Bronchial epithelial cell (primary cell): ENCODE results near the gene PPT2. TPM values are rescaled to one million over a fixed set of nuclear protein-coding genes. Genes with fewer than 3 reads are reported as not detected.

Experiments
- DNase-seq: peaks from one replicate; pipeline ENCODE4 v3.0.0-alpha.2; 2010; ENCODE audit warnings: low read depth
- FAIRE-seq: peaks from 2 replicates; lab custom pipeline; 2011; peaks lifted over from hg19 to GRCh38; lab: Jason Lieb, UNC
- H3K27me3 ChIP-seq: 2 replicates; pipeline ENCODE4 v1.5.1; 2011; ENCODE audit warnings: low read length; ENCODE audit not compliant: control insufficient read depth, insufficient read depth
- H3K36me3 ChIP-seq: 2 replicates; pipeline ENCODE4 v1.5.1; 2011; ENCODE audit warnings: low read length; ENCODE audit not compliant: control insufficient read depth, insufficient read depth
- H3K4me3 ChIP-seq: 2 replicates; pipeline ENCODE4 v1.5.1; 2011; ENCODE audit warnings: mild to moderate bottlenecking, low read depth, low read length, control low read depth
- CTCF ChIP-seq: IDR thresholded peaks from 2 replicates; pipeline ENCODE4 v1.5.1; 2011; ENCODE audit warnings: mild to moderate bottlenecking, moderate library complexity, low read length, control low read depth, inconsistent platforms; ENCODE audit not compliant: insufficient read depth, severe bottlenecking
- total RNA-seq: library from RNA; depleted of rRNA; stranded (reverse); fragments of >200 nt; gene quantifications from 2 replicates; pipeline ENCODE4 v1.2.1, GENCODE V29; 2014

PPT2 gene
- total RNA-seq, 1 donor from 2014 or later: 5.8 TPM

DNA sequence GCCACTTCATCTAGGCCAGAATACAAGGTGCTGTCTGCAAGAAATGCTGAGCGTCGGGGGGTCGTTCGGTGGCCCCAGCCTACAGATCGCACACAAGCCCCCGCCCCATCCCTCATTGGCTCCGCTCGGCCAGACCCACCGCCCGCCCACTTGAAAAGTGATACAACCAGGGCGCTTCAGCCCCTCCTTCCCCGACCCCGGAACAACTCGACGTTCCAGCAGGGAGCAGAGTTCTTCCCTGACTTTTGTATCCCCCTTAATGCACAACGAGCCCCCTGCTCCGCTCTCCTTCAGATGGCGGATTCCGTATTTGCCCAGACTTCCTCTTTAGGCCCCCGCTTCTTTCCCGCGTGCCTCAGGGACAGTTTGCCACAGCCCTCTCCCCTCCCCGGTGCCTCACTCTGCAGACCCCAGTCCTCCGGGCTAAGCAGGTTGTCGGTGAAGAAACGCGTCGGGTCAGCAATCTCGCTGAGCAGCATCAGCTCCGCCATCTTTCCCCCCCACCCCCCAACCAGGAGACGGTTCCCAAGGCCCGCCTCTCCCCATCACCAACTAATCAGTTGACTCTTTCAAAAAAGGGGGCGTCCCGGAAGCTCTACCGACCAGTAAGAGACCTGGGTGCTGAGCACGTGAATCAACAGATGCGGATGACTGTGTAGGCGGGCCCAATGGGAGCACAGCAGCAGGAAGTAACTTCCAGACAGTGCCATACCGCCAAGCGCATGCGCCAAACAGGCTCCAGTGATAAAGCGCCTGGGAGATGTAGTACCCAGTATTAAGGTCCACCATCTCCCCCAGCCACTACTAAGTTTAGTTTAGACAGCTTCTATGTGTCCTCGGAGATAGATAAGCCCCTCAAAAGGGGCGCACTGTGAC is 26.0 kb upstream of the PPT2 start, which contains the start of gene ATF6B:
ATF6B (minus strand) TSS at position 530 of the 876 bp plus-strand sequence; CDS start at position 491, 39 bp downstream.
- DNase-seq (peak; percentile 98), FAIRE-seq (no peak)
- no peaks in the 10 kb centered on the region for H3K27me3 ChIP-seq
- peaks cover 9% of the 10 kb centered on the region for H3K36me3 ChIP-seq
- H3K4me3 ChIP-seq: peak within 1 kb of the TSS; percentile 85
- no peak for TF ChIP-seq CTCF

DNA sequence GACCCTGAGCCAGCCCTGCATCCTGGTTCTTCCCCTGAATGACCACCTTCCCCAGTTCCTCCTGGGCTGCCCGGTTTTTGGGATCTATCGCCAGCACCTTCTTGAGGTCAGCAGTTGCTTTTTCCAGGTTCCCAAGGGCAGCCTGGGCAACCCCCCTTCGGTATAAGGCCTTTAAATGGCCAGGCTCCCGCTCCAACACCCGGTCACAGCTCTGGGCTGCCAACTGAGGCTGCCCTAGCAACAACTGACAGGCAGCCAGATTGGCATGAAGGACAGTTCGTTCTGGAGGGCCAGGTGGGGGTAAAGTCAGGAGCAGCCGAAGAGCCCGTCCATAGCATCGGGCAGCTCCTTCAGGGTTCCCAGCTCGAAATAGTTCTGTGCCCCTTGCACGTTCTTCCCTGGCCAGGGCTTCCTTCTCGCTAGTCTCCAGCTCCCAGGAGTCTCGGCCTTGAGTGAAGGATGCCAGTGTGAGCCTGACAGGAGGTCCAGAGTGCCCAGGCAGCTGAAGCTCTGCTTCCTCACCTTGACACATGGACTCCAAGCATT is 25.1 kb upstream of the PPT2 start:
- no peak for TF ChIP-seq CTCF
- DNase-seq (no peak), FAIRE-seq (no peak)
- Histone ChIP-seq H3K36me3 (peaks cover 9% of the 10 kb centered on the region), H3K27me3 (no peaks in the 10 kb centered on the region), H3K4me3 (no peak overlapping the region)

DNA sequence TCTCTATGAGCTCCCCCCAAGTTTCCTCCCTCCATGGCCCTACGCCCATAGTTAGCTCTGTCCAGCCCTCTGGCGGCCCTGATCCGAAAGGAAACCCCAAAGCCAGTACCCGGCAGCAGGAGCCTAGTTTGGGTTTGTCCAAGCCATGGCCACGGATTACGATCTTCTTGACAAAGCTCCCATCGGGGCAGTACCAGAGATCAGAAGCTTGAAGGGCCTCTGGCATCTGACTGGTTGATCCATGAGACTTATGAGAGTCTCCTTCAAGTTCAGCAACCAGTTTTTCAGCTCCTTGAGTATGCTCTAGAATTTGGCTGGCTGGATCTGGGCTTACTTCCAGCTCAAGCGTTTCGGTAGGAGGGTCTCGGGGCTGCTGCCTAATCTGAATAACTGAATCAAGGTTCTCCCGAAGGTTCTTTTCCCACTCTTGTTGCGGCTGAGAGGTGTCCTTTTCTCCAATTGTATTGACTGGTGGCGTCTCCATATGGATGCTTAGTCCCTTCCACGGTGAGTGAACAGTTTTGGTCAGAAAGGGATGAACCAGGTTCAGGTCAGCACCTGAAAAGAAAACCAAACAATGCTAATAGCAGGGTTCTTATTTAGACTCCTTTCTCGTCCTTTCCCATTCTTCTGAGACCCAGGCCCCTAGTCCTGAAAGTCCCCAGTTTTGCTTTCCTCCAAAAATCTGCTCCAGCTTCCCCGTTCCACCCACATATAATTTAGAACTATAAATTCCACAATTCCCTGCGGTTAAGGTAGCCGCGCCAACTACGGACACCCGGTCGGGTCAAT is 24.4 kb upstream of the PPT2 start:
- Histone ChIP-seq H3K36me3 (peaks cover 7% of the 10 kb centered on the region), H3K27me3 (no peaks in the 10 kb centered on the region), H3K4me3 (peak overlapping the region; percentile 78)
- FAIRE-seq: no peak
- DNase-seq: no peak
- no peak for TF ChIP-seq CTCF

GRCh38 chr6:32131439-32131948 is 22.4 kb upstream of the PPT2 start:
- FAIRE-seq (no peak), DNase-seq (no peak)
- no peak for TF ChIP-seq CTCF
- no peaks in the 10 kb centered on the region for H3K36me3 ChIP-seq
- H3K27me3 ChIP-seq: no peaks in the 10 kb centered on the region
- no peak overlapping the region for H3K4me3 ChIP-seq

- no peak for TF ChIP-seq CTCF
- DNase-seq (no peak), FAIRE-seq (no peak)
- no peaks in the 10 kb centered on the region for H3K27me3 ChIP-seq
- no peak overlapping the region for H3K4me3 ChIP-seq
- H3K36me3 ChIP-seq: no peaks in the 10 kb centered on the region
Observed at GRCh38 chr6:32132110-32132509, 21.8 kb upstream of the PPT2 start.
